IMR-90 (cell line): Measurements from ENCODE around the gene ZRSR2.

ENCODE experiments used
- BHLHE40 ChIP-seq: fragments of 150-350 bp; IDR thresholded peaks from 2 replicates; pipeline ENCODE4 v1.6.1; 2016; ENCODE audit warnings: mild to moderate bottlenecking, low read depth, low read length
- CEBPB ChIP-seq: IDR thresholded peaks from 2 replicates; pipeline ENCODE4 v1.6.1; 2012; ENCODE audit warnings: low read depth, low read length, improper control_type of control experiment
- CHD1 ChIP-seq: IDR thresholded peaks from 2 replicates; pipeline ENCODE4 v1.6.1; 2012; ENCODE audit warnings: low read depth, low read length, improper control_type of control experiment
- CTCF ChIP-seq: conservative IDR thresholded peaks from 2 replicates; pipeline ENCODE4 v1.5.1; 2012; ENCODE audit warnings: mild to moderate bottlenecking, low read depth, low read length, improper control_type of control experiment
- ELK1 ChIP-seq: fragments of 150-350 bp; IDR thresholded peaks from 2 replicates; pipeline ENCODE4 v1.6.1; 2016; ENCODE audit warnings: low read depth, mild to moderate bottlenecking, low read length, moderate library complexity, borderline replicate concordance
- FOS ChIP-seq: fragments of 150-350 bp; IDR thresholded peaks from 2 replicates; pipeline ENCODE4 v1.6.1; 2016; ENCODE audit warnings: low read depth, low read length
- MAFK ChIP-seq: IDR thresholded peaks from 2 replicates; pipeline ENCODE4 v1.6.1; 2012; ENCODE audit warnings: low read depth, low read length, improper control_type of control experiment
- MAZ ChIP-seq: IDR thresholded peaks from 2 replicates; pipeline ENCODE4 v1.6.1; 2012; ENCODE audit warnings: low read depth, mild to moderate bottlenecking, low read length, improper control_type of control experiment, moderate library complexity, borderline replicate concordance
- POLR2A ChIP-seq: IDR thresholded peaks from 2 replicates; pipeline ENCODE4 v1.6.1; 2012; ENCODE audit warnings: mild to moderate bottlenecking, low read depth, low read length
- RAD21 ChIP-seq: IDR thresholded peaks from 2 replicates; pipeline ENCODE4 v1.6.1; 2012; ENCODE audit warnings: low read length, improper control_type of control experiment
- RCOR1 ChIP-seq: IDR thresholded peaks from 2 replicates; pipeline ENCODE4 v1.6.1; 2012; ENCODE audit warnings: mild to moderate bottlenecking, low read length, improper control_type of control experiment; ENCODE audit not compliant: insufficient replicate concordance
- RFX5 ChIP-seq: IDR thresholded peaks from 2 replicates; pipeline ENCODE4 v1.8.0; 2012; ENCODE audit warnings: low read depth, mild to moderate bottlenecking, low read length, moderate library complexity
- SMC3 ChIP-seq: fragments of 150-350 bp; IDR thresholded peaks from 2 replicates; pipeline ENCODE4 v1.6.1; 2016; ENCODE audit warnings: low read depth, mild to moderate bottlenecking, antibody characterized with exemption, low read length, moderate library complexity
- USF2 ChIP-seq: fragments of 150-350 bp; IDR thresholded peaks from 2 replicates; pipeline ENCODE4 v1.6.1; 2017; ENCODE audit warnings: mild to moderate bottlenecking, antibody characterized with exemption, low read length, low read depth

GRCh38 chrX:15755091-15755490, 35.2 kb upstream of the ZRSR2 start:
- no peak for TF ChIP-seq MAZ
- TF ChIP-seq CTCF: no peak
- no peak for TF ChIP-seq POLR2A
- TF ChIP-seq FOS: no peak
- no peak for TF ChIP-seq BHLHE40
- no peak for TF ChIP-seq RFX5
- no peak for TF ChIP-seq SMC3
- TF ChIP-seq CEBPB: no peak
- TF ChIP-seq RAD21: no peak
- no peak for TF ChIP-seq USF2
- no peak for TF ChIP-seq MAFK
- TF ChIP-seq ELK1: no peak
- TF ChIP-seq RCOR1: no peak
- no peak for TF ChIP-seq CHD1
